Brain microvascular endothelial cell (primary cell): Measurements from ENCODE around the gene HOMER3.

Source experiments
- DNase-seq: peaks from one replicate; pipeline ENCODE4 v3.0.0-alpha.2; 2020
- H3K27ac ChIP-seq: fragments of 250-450 bp; sonication (Bioruptor Pico); 2 replicates; pipeline ENCODE4 v1.5.1; 2020; ENCODE audit warnings: mild to moderate bottlenecking, moderate library complexity
- H3K27me3 ChIP-seq: fragments of 250-450 bp; sonication (Bioruptor Pico); replicated peaks from 2 replicates; pipeline ENCODE4 v1.5.1; 2020; ENCODE audit warnings: mild to moderate bottlenecking
- H3K36me3 ChIP-seq: fragments of 250-450 bp; sonication (Bioruptor Pico); replicated peaks from 2 replicates; pipeline ENCODE4 v1.5.1; 2020; ENCODE audit warnings: mild to moderate bottlenecking
- H3K4me3 ChIP-seq: 2 replicates; pipeline ENCODE4 v1.5.1; 2011; ENCODE audit warnings: low read depth, mild to moderate bottlenecking, control low read depth, low read length, moderate library complexity
- CTCF ChIP-seq: IDR thresholded peaks from 2 replicates; pipeline ENCODE4 v1.5.1; 2011; ENCODE audit warnings: low read depth, mild to moderate bottlenecking, moderate library complexity, low read length, control low read depth, inconsistent platforms; ENCODE audit errors: missing control alignments
- in situ Hi-C: cut with HindIII; loops from 2 replicates; pipeline ENCODE4 v1.10.0; 2017; ENCODE audit warnings: low sequenced_read_pairs, low pct_ligation_motif_present

HOMER3 gene

GRCh38 chr19:18945297-18945696, 4.3 kb upstream of the HOMER3 start:
- Histone ChIP-seq H3K27ac (no peak overlapping the region), H3K4me3 (no peak overlapping the region), H3K36me3 (no peaks in the 10 kb centered on the region), H3K27me3 (no peaks in the 10 kb centered on the region)
- in situ Hi-C loops: no loop called here
- no peak for TF ChIP-seq CTCF
- DNase-seq: no peak

- in situ Hi-C loops: no loop called here
- H3K4me3 ChIP-seq: no peak overlapping the region
- no peak overlapping the region for H3K27ac ChIP-seq
- TF ChIP-seq CTCF: no peak
- H3K36me3 ChIP-seq: no peaks in the 10 kb centered on the region
- H3K27me3 ChIP-seq: no peaks in the 10 kb centered on the region
- no peak for DNase-seq
Observed at GRCh38 chr19:18943465-18943864, 2.4 kb upstream of the HOMER3 start.

- no peaks in the 10 kb centered on the region for H3K27me3 ChIP-seq
- no peak overlapping the region for H3K27ac ChIP-seq
- TF ChIP-seq CTCF: no peak
- H3K36me3 ChIP-seq: no peaks in the 10 kb centered on the region
- in situ Hi-C loops: no loop called here
- no peak overlapping the region for H3K4me3 ChIP-seq
- DNase-seq: no peak
Observed at GRCh38 chr19:18942692-18943091, 1.7 kb upstream of the HOMER3 start.

- TF ChIP-seq CTCF: no peak
- no peak for DNase-seq
- in situ Hi-C loops: no loop called here
- Histone ChIP-seq H3K27me3 (no peaks in the 10 kb centered on the region), H3K27ac (no peak overlapping the region), H3K36me3 (no peaks in the 10 kb centered on the region), H3K4me3 (peak overlapping the region; percentile 32)
Observed at GRCh38 chr19:18941628-18942354, 774 bp upstream of the HOMER3 start.

GRCh38 chr19:18939922-18940768, 872 bp downstream of the HOMER3 start:
- peak; percentile 17 for TF ChIP-seq CTCF
- DNase-seq: no peak
- H3K27me3 ChIP-seq: no peaks in the 10 kb centered on the region
- H3K36me3 ChIP-seq: peaks cover 8% of the 10 kb centered on the region
- peak overlapping the region; percentile 19 for H3K27ac ChIP-seq
- peak overlapping the region; percentile 84 for H3K4me3 ChIP-seq
- in situ Hi-C loops: no loop called here
